Measurements from ENCODE around the gene CHPF.
A peak's percentile ranks its signal among the peaks of the same experiment; 100 is the strongest.

Gene CHPF

GRCh38 chr2:219552382-219553167 lies 9.0 kb upstream of the CHPF start:
- peak; percentile 48 for DNase-seq (ENCODE audit: low read depth)

- DNase-seq (ENCODE audit: low read depth) = no peak
Observed at GRCh38 chr2:219551441-219552381, 8.1 kb upstream of the CHPF start.

- no peak for DNase-seq (ENCODE audit: low read depth)
Observed at GRCh38 chr2:219549619-219550018, 6.0 kb upstream of the CHPF start.

GRCh38 chr2:219548990-219549389 lies 5.4 kb upstream of the CHPF start:
- DNase-seq (ENCODE audit: low read depth) = no peak

GRCh38 chr2:219547621-219548020 lies 4.0 kb upstream of the CHPF start:
- no peak for DNase-seq (ENCODE audit: low read depth)

- DNase-seq (ENCODE audit: low read depth) = no peak
Observed at GRCh38 chr2:219545943-219546352, 2.3 kb upstream of the CHPF start.

- DNase-seq (ENCODE audit: low read depth) = no peak
Observed at GRCh38 chr2:219545295-219545942, 1.8 kb upstream of the CHPF start.

GRCh38 chr2:219544567-219544966 lies 958 bp upstream of the CHPF start:
- DNase-seq (ENCODE audit: low read depth) = no peak

GRCh38 chr2:219542931-219543595 lies 546 bp downstream of the CHPF start:
- no peak for DNase-seq (ENCODE audit: low read depth)

- no peak for DNase-seq (ENCODE audit: low read depth)
Observed at GRCh38 chr2:219541611-219542180, 1.9 kb downstream of the CHPF start.

GRCh38 chr2:219540784-219541504 lies 2.7 kb downstream of the CHPF start:
- DNase-seq (ENCODE audit: low read depth) = no peak

- no peak for DNase-seq (ENCODE audit: low read depth)
Observed at GRCh38 chr2:219539926-219540678, 3.5 kb downstream of the CHPF start.

- no peak for DNase-seq (ENCODE audit: low read depth)
Observed at GRCh38 chr2:219538956-219539788, 4.4 kb downstream of the CHPF start.

- DNase-seq (ENCODE audit: low read depth) = no peak
Observed at GRCh38 chr2:219538504-219538951, 5.1 kb downstream of the CHPF start.

GRCh38 chr2:219537657-219538488 lies 5.7 kb downstream of the CHPF start:
- DNase-seq (ENCODE audit: low read depth) = no peak

- DNase-seq (ENCODE audit: low read depth) = no peak
Observed at GRCh38 chr2:219536967-219537366, 6.6 kb downstream of the CHPF start.

GRCh38 chr2:219536425-219536824 lies 7.2 kb downstream of the CHPF start:
- DNase-seq (ENCODE audit: low read depth) = no peak

GRCh38 chr2:219533930-219534661 lies 9.5 kb downstream of the CHPF start:
- DNase-seq (ENCODE audit: low read depth) = no peak
